Endothelial cell of umbilical vein (primary cell): ENCODE data around the gene TXNRD1. TPM values are rescaled to one million over a fixed set of nuclear protein-coding genes. Genes with fewer than 3 reads are reported as not detected.

Experiments used
- BruUV-seq: library from RNA; stranded (reverse); fragments of 400-500 nt; replicated peaks from 2 replicates; lab custom pipeline; 2021; lab: Mats Ljungman, UMichigan
- CTCF ChIA-PET: fragments of 300-600, 350-600 bp; sonication (Branson Sonifier 250); formaldehyde crosslinking; loops from one replicate; lab custom pipeline; 2021; ENCODE audit warnings: antibody characterized with exemption, inconsistent platforms; lab: Charles Lee
- POLR2A ChIA-PET: fragments of 300-600, 350-600 bp; sonication (Branson Sonifier 250); formaldehyde crosslinking; loops from one replicate; lab custom pipeline; 2021; ENCODE audit warnings: antibody characterized with exemption, inconsistent platforms; lab: Charles Lee
- DNase-seq: peaks from one replicate; pipeline ENCODE4 v3.0.0-alpha.2; 2011; ENCODE audit warnings: low read depth, low spot score
- FAIRE-seq: peaks from 2 replicates; lab custom pipeline; 2011; peaks lifted over from hg19 to GRCh38; lab: Jason Lieb, UNC
- H2AFZ ChIP-seq: 2 replicates; pipeline ENCODE4 v1.6.0; 2012; ENCODE audit warnings: low read depth, low read length, control low read depth, inconsistent platforms
- H3K27ac ChIP-seq: 2 replicates; pipeline ENCODE4 v1.5.1; 2011; ENCODE audit warnings: low read depth, mild to moderate bottlenecking, control low read depth, low read length, moderate library complexity; ENCODE audit not compliant: insufficient read depth
- H3K27me3 ChIP-seq, 2 experiments: 2 replicates each; pipeline versions ENCODE4 v1.6.0 to v1.6.1; 2011; ENCODE audit warnings: low read length in 2 of 2, mixed read lengths in 1 of 2; ENCODE audit not compliant: control insufficient read depth in 2 of 2, insufficient read depth in 2 of 2
- H3K36me3 ChIP-seq, 2 experiments: 2 replicates in 1 of 2; 3 replicates in 1 of 2; pipeline ENCODE4 v1.5.1; 2011; ENCODE audit warnings: low read length in 2 of 2, mild to moderate bottlenecking in 1 of 2, moderate library complexity in 1 of 2; ENCODE audit not compliant: control insufficient read depth in 2 of 2, insufficient read depth in 2 of 2; ENCODE audit errors: extremely low read depth in 1 of 2
- H3K4me1 ChIP-seq: 3 replicates; pipeline ENCODE4 v1.5.1; 2011; ENCODE audit warnings: mild to moderate bottlenecking, low read length; ENCODE audit not compliant: control insufficient read depth, insufficient read depth; ENCODE audit errors: extremely low read depth
- H3K4me2 ChIP-seq: 2 replicates; pipeline ENCODE4 v1.6.1; 2011; ENCODE audit warnings: low read length, control low read depth, mixed read lengths; ENCODE audit not compliant: insufficient read depth
- H3K4me3 ChIP-seq, 3 experiments: fragments of 200-600 bp in 1 of 3; sonication (generic), shearing (Covaris generic) in 1 of 3; replicated peaks in 1 of 3; 2 replicates each; pipeline ENCODE4 v1.5.1; 2011 to 2016; ENCODE audit warnings: control low read depth in 3 of 3, low read length in 3 of 3, mild to moderate bottlenecking in 2 of 3, inconsistent platforms in 1 of 3, low read depth in 1 of 3, moderate library complexity in 1 of 3; ENCODE audit not compliant: insufficient read depth in 1 of 3
- H3K79me2 ChIP-seq: 2 replicates; pipeline ENCODE4 v1.6.0; 2012; ENCODE audit warnings: low read length, inconsistent platforms; ENCODE audit not compliant: control insufficient read depth, insufficient read depth
- H3K9ac ChIP-seq: replicated peaks from 2 replicates; pipeline ENCODE3; 2011; ENCODE audit warnings: low read length, control low read depth; ENCODE audit not compliant: insufficient read depth; ENCODE audit errors: extremely low read depth
- H3K9me1 ChIP-seq: replicated peaks from 3 replicates; pipeline ENCODE4 v1.6.0; 2011; ENCODE audit warnings: mild to moderate bottlenecking, low read length; ENCODE audit not compliant: control insufficient read depth, insufficient read depth; ENCODE audit errors: extremely low read depth
- H3K9me3 ChIP-seq: replicated peaks from 2 replicates; pipeline ENCODE4 v1.5.1; 2012; ENCODE audit warnings: low read length, inconsistent platforms; ENCODE audit not compliant: control insufficient read depth, insufficient read depth
- H4K20me1 ChIP-seq: replicated peaks from 2 replicates; pipeline ENCODE3; 2011; ENCODE audit warnings: mild to moderate bottlenecking, low read length; ENCODE audit not compliant: control insufficient read depth, insufficient read depth; ENCODE audit errors: extremely low read depth
- EZH2 ChIP-seq: IDR thresholded peaks from 2 replicates; pipeline ENCODE4 v1.6.1; 2012; ENCODE audit warnings: borderline replicate concordance, low read depth, mild to moderate bottlenecking, moderate library complexity, low read length, inconsistent platforms; ENCODE audit not compliant: severe bottlenecking
- FOS ChIP-seq: IDR thresholded peaks from 2 replicates; pipeline ENCODE4 v1.6.1; 2011; ENCODE audit warnings: mild to moderate bottlenecking, low read length, moderate library complexity, borderline replicate concordance; ENCODE audit not compliant: insufficient read depth
- GATA2 ChIP-seq: IDR thresholded peaks from 2 replicates; pipeline ENCODE4 v1.7.0; 2011; ENCODE audit warnings: low read depth, mild to moderate bottlenecking, moderate library complexity, mixed read lengths, low read length; ENCODE audit not compliant: insufficient read length, insufficient read depth
- MYC ChIP-seq: IDR thresholded peaks from one replicate; pipeline ENCODE4 v1.6.1; 2011; ENCODE audit warnings: mild to moderate bottlenecking, low read depth, low read length
- POLR2A ChIP-seq: IDR thresholded peaks from 2 replicates; pipeline ENCODE4 v1.6.1; 2012; ENCODE audit warnings: low read depth, mild to moderate bottlenecking, control low read depth, low read length
- POLR2AphosphoS5 ChIP-seq: IDR thresholded peaks from 2 replicates; pipeline ENCODE4 v1.6.1; 2012; ENCODE audit warnings: low read depth, mild to moderate bottlenecking, control low read depth, low read length, moderate library complexity; ENCODE audit not compliant: insufficient read depth
- dilution Hi-C: fragments of 300-500 bp; cut with MboI; formaldehyde crosslinking; loops from one replicate; pipeline ENCODE4 v1.15.0; 2019; ENCODE audit warnings: low sequenced_read_pairs; ENCODE audit not compliant: extremely low pct_ligation_motif_present
- intact Hi-C: fragments of 100-400 bp; cut with micrococcal nuclease; formaldehyde crosslinking; loops from one replicate; pipeline ENCODE4 v1.10.0; 2022
- polyA plus RNA-seq, 4 experiments: library from polyadenylated mRNA; depleted of rRNA in 3 of 4; stranded (reverse) in 3 of 4; unstranded in 1 of 4; fragments of >200 nt; gene quantifications; 2 replicates each; pipeline versions ENCODE4 v1.2.1 to v1.2.3, GENCODE V29; 2011 to 2012; ENCODE audit warnings: missing spikeins in 1 of 4
- total RNA-seq: library from RNA; stranded (reverse); gene quantifications from 2 replicates; pipeline ENCODE4 v1.2.3, GENCODE V29; 2021
- TF ChIP-seq, protein P1 (sequence below), 2 donors: IDR thresholded peaks; 1 replicate in 1 of 2; 2 replicates in 1 of 2; pipeline ENCODE4 v1.5.1; 2011; ENCODE audit warnings: low read length in 2 of 2, mild to moderate bottlenecking in 2 of 2, moderate library complexity in 2 of 2, control low read depth in 1 of 2, inconsistent platforms in 1 of 2, low read depth in 1 of 2; ENCODE audit not compliant: insufficient read depth in 1 of 2; ENCODE audit errors: extremely low read depth in 1 of 2
- TF ChIP-seq, protein P2 (sequence below): IDR thresholded peaks from 2 replicates; pipeline ENCODE4 v1.6.1; 2011; ENCODE audit not compliant: insufficient read depth, insufficient read length

Gene TXNRD1
- total and polyA plus RNA-seq, 2 donors (not counting 3 experiments of a cell fraction or from before 2014, with no cell fraction given), result 309 to 566 TPM

DNA sequence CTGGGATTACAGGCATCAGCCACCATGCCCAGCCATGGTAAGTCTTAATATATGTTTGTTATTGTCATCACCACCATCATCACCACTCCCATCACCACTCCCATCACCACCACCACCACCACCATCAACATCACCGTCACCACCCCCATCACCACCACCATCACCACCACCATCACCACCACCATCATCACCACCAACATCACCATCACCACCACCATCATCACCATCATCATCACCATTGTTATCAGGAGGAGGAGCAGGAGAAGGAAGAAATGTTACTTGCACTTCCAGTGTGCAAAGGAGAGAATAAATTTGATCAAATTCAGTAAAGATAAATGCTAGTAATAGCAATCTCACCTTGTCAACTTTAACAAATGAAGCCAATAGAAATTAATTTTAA lies 169.9 kb downstream of the TXNRD1 start:
- H3K9me1 ChIP-seq, result no peaks in the 10 kb centered on the region
- no peak overlapping the region for H3K9ac ChIP-seq
- no peaks in the 10 kb centered on the region for H3K9me3 ChIP-seq
- no peak overlapping the region for H2AFZ ChIP-seq
- H3K4me1 ChIP-seq, result no peaks in the 10 kb centered on the region
- FAIRE-seq, result no peak
- intact Hi-C loops, result no loop called here
- TF ChIP-seq FOS (no peak), GATA2 (no peak), POLR2A (no peak), EZH2 (no peak), MYC (no peak), POLR2AphosphoS5 (no peak)
- TF ChIP-seq, protein P1, sequence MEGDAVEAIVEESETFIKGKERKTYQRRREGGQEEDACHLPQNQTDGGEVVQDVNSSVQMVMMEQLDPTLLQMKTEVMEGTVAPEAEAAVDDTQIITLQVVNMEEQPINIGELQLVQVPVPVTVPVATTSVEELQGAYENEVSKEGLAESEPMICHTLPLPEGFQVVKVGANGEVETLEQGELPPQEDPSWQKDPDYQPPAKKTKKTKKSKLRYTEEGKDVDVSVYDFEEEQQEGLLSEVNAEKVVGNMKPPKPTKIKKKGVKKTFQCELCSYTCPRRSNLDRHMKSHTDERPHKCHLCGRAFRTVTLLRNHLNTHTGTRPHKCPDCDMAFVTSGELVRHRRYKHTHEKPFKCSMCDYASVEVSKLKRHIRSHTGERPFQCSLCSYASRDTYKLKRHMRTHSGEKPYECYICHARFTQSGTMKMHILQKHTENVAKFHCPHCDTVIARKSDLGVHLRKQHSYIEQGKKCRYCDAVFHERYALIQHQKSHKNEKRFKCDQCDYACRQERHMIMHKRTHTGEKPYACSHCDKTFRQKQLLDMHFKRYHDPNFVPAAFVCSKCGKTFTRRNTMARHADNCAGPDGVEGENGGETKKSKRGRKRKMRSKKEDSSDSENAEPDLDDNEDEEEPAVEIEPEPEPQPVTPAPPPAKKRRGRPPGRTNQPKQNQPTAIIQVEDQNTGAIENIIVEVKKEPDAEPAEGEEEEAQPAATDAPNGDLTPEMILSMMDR (IDR thresholded peaks at IDR 0.05; ENCODE audit: extremely low read depth in 1 of 2, insufficient read depth in 1 of 2, low read depth in 1 of 2, low read length in 2 of 2), result no peak
- TF ChIP-seq, protein P2, sequence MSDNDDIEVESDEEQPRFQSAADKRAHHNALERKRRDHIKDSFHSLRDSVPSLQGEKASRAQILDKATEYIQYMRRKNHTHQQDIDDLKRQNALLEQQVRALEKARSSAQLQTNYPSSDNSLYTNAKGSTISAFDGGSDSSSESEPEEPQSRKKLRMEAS, result no peak
- dilution Hi-C loops, result no loop called here
- no peak overlapping the region for H3K4me3 ChIP-seq
- no peaks in the 10 kb centered on the region for H4K20me1 ChIP-seq
- ChIA-PET CTCF (no interaction called here), POLR2A (no interaction called here)
- H3K27me3 ChIP-seq, result no peaks in the 10 kb centered on the region
- BruUV-seq, result no TSS peak
- no peak for DNase-seq
- H3K79me2 ChIP-seq, result no peaks in the 10 kb centered on the region
- no peak overlapping the region for H3K27ac ChIP-seq
- H3K4me2 ChIP-seq, result no peak overlapping the region
- no peaks in the 10 kb centered on the region for H3K36me3 ChIP-seq
